22Rv1 (cell line): ENCODE results near the gene ANAPC1.
"Not testable (repeated sequence)": the region's sequence is repeated elsewhere in the genome, so short reads cannot be mapped to it uniquely, and the experiment has no call there.

ENCODE experiments used
- CTCF ChIP-seq: fragments of 450-650 bp; IDR thresholded peaks from 2 replicates; pipeline ENCODE4 v1.5.1; 2017; ENCODE audit warnings: mild to moderate bottlenecking
- ZFX ChIP-seq: fragments of 450-650 bp; IDR thresholded peaks from 2 replicates; pipeline ENCODE4 v1.6.1; 2017; ENCODE audit warnings: antibody characterized with exemption, borderline replicate concordance

- TF ChIP-seq CTCF, ZFX: not testable (repeated sequence)
Measured at GRCh38 chr2:111764151-111764550, 119.8 kb downstream of the ANAPC1 start.
